GM21447 (cell line): Measurements from ENCODE around the gene NPAS2.

ENCODE experiments used
- ATAC-seq: cut with Tn5 transposase; IDR thresholded peaks from one replicate; pipeline ENCODE4 v1.9.1; 2021; ENCODE audit not compliant: unreplicated experiment

NPAS2 gene

DNA sequence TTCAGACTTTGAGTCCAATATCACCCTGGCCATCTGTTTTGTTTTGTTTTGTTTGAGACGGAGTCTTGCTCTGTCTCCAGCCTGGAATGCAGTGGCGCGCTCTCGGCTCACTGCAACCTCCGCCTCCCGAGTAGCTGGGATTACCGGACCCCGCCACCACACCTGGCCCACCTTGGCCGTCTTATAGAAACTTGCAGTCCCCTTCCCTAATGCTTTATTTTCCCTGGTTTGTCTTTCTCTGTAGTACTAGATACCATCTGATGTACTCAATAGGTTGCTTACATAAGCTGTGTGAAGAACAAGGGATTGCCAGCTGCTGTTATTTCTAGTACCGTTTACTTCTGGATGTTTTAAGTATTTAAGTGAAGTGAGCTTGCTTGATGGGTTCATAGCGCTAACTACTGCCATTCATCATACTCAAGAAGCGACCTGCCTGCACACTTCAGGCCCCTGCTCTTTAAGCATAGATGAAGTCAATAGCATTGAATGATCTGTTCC lies 183.4 kb downstream of the NPAS2 start:
- no peak for ATAC-seq

DNA sequence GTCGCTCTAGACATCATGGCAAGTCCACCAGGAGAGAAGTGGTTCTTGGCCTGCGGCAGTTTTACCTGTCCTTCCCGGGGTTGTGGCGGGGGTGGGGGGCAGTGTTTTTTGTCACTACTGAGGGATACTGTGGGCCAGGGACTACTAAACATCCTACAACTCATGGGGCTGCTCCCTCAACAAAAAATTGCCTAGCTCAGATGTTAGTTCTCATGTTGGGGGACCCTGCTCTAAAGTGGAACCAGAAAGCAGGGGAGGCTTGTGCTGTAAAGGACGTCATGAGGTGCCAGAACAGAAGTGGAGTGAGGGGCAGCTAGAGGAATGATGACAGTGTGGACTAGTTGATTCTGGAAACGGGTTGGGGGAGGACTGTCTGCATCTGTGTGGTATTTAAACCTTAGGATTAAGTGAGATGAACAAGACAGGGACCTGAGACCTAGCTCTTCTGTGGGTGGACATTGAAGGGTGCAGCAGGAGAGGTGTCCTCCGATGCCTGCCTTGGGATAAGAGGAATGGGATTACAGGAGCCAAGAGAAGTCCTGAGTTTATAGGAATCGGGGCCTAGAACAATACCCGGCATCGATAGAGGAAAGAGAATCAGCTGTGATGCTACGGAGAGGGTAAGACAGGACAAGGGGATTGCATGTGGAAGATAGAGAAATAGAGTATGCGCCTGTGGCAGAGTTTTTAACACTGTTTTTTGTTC lies 184.8 kb downstream of the NPAS2 start:
- ATAC-seq = no peak

- ATAC-seq = no peak
These were observed 186.3 kb downstream of the NPAS2 start for GRCh38 chr2:101006065-101006715.

GRCh38 chr2:101007415-101008345 lies 187.7 kb downstream of the NPAS2 start:
- ATAC-seq = no peak

- ATAC-seq = no peak
These were observed 191.2 kb downstream of the NPAS2 start for GRCh38 chr2:101011152-101011551.

GRCh38 chr2:101012054-101012705 lies 192.2 kb downstream of the NPAS2 start:
- peak; percentile 95 for ATAC-seq

DNA sequence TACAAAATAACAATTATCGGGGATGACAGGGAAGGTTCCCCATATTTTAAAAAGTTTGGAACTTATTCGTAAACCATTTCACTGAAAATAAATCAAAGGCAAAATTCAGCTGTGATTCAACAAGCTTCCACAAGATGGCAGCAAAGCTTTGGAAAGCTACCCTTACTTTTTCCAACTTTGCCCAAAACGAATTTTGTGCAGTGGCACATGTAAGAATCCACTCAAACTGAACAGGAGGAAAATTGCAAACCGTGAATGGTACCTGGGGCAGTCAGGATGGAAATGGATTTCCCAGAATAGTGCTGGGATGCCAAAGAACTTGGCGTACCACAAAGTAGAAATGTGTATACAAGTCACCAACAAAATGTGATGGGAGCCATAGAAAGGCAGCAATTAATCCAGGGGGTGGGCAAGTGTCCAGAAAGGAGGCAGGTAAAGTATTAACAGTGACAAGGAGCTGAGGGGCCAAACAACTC lies 192.8 kb downstream of the NPAS2 start:
- ATAC-seq = no peak

DNA sequence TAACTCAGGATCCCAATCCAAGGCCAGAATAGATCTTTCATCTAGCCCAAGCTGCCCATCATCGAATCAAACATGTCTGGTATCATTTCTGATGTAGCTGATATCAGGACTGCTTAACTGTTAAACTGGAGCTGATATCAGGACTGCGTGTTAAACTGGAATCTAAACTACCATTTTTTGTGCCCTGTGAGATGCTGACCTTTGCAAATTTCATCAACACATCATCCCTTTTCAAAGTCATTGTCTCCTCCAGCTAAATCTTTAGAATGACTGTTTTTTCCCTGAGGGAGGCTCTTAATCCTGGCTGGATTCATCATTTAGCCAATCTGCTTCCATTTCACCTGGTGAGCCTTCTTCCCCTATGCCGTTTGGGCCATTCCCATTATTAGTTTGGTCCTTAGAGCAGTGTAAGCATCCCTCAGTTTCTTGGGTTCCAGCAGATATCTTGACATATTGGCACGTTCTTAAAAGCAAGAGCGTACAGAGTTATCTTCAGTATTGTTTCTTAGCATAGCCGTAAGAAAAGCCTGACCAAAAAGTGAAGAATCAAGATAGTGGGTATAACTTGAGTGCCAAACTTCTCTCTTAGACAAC lies 194.4 kb downstream of the NPAS2 start:
- ATAC-seq = no peak

GRCh38 chr2:101017371-101017770 lies 197.4 kb downstream of the NPAS2 start:
- ATAC-seq = no peak

DNA sequence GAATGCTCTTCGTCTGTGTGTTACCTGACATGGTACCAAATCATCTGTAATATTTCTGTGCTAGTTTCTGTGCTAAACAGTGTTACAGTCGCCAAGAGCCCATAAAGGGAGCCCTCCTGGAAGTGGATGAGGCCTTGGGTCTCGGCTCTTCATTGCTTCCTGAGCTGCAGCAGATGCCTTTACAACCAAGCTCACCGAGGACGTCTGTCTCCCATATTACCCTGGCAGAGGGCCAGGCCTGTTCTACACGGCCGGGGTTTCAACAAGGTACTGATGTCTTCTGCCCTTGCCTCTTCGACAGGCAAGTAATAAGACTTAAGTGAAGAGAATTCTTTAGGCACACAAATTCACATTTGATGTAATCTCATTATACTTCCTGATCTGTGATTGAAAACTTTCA lies 199.0 kb downstream of the NPAS2 start:
- no peak for ATAC-seq

DNA sequence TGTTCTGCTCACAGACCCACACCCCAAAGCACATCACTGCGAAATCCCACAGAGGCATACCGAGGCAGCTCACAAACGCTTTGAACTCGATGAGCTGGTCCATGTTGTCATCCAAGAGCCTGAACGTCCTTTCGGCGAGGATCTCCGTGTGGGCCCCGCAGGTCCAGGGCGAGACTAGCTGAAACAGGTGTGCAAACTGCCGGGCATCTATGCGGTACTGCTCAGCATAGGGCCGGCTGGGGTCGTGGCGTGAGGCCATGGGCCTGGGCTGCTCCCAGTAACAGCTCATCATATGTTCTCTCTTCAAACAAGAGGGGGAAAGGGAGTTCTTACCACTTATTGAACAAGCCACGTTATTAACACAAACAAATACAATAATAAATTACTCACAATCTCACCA lies 202.3 kb downstream of the NPAS2 start:
- no peak for ATAC-seq

DNA sequence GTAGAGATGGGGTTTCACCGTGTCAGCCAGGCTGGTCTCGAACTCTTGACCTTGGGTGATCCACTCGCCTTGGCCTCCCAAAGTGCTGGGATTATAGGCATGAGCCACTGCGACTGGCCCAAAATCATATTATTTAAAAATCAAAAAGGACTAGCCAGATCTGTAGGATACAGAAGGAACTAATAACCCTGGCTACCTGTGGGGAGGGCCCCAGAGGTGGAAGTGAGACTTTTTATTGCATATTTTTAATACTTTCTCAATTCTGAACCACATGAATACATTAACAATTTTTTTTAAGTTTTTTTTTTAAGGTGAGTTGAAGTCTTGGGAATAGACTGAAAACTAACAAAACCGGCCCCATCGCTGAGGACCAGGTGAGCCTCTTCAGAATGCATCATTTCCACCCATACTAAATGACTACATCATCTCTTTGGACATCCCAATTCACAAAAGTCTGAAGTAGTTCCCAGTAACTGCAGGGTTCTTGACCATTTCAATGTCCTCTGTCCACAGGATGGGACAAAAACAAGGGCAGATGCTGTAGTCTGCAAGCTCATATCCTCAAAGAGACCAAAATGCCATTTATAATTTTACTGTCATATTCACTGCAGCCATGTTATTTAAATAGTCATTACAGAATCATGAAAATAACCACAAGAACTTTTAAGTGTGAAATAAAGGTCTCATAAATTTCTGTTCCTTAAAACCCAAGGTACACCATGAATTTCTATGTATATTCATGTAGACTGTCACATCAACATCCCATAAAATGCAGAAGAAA lies 203.6 kb downstream of the NPAS2 start:
- no peak for ATAC-seq

- no peak for ATAC-seq
These were observed 205.6 kb downstream of the NPAS2 start for GRCh38 chr2:101025561-101025960.

DNA sequence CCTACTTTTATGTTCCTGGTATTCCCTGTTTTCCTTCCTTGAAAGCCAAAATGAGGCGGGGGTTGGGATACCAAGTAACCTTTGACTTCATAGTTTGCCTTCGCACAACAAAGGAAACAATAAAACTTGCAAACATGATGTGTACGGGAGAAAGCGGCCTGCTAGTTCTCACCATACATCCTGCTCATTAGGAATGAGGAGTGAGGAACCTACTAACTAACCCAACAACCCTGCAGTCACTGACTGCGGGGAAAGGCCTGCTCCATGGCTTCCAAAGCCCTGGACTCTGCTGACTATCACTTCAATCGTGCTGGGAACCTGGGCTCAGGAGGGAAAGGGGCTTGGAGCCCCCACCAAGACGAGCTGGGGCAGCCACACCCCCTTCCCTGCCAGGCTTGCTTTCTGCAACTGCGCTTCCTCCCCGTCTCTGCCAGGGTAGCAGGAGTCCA lies 206.3 kb downstream of the NPAS2 start:
- no peak for ATAC-seq

DNA sequence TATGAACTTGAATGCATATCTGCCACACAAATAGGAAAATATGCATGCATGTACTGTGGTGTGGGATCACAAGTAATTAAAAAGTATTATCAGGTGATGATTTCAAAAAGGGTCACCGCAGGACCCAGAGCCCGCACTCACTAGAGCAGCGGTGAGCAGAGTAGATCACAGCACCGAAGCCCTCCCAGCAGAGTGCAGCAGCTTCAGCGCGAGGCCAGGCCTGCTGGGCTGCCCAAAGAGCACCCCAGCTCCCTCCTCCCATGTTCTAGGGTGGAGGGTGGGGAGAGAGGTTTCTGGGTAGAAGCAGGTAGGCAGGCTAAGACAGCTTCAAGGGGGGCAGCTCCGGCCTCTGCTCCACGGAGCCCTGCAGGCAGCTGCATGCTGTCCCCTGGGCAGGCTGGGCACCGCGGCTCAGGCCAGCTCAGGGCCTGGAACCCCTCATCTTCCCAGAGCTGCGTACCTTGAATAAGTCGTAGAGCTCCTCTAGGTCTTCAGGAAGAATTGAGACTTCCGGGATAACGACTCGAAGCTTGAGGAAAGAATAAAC lies 207.1 kb downstream of the NPAS2 start:
- no peak for ATAC-seq

- no peak for ATAC-seq
These were observed 207.9 kb downstream of the NPAS2 start for GRCh38 chr2:101027852-101028251.

DNA sequence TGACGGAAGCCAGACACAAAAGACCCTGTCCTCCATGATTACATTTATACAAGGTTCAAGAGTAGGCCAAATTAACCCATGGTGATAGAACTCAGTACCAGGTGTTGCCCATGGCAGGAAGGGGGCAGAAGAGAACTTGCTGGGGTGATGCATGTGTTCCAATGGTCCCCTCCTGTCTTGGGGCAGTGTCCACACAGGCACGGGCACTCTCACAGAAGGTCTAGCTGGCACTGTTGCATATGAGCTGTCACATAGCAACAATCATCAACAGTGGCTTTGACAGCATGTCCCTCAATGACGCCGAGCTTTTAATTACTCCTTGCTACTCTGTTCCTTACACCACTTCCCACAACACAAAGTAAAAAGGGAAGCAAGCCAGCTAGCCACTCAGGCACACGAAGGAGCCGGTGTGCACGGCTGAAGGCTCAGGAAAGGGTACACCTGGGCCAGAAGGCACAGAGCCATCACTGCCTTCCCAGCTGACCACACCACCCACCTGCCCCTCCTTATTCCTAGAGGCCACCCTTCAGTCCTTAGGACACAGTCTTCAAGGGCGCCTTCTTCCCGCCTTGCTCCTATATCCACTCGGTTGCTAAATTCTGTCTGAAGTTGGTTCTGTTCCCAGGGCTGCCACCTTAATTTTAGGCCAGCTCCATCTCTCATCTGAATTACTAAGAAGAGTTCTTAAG lies 211.1 kb downstream of the NPAS2 start:
- no peak for ATAC-seq

GRCh38 chr2:101032084-101032776 lies 212.3 kb downstream of the NPAS2 start:
- no peak for ATAC-seq
